ENCODE data around the gene NPAS3. TPM values are rescaled to one million over a fixed set of nuclear protein-coding genes. Genes with fewer than 3 reads are reported as not detected.

NPAS3 gene
- total RNA-seq, 1 donor from 2014 or later = 1.6 TPM

DNA sequence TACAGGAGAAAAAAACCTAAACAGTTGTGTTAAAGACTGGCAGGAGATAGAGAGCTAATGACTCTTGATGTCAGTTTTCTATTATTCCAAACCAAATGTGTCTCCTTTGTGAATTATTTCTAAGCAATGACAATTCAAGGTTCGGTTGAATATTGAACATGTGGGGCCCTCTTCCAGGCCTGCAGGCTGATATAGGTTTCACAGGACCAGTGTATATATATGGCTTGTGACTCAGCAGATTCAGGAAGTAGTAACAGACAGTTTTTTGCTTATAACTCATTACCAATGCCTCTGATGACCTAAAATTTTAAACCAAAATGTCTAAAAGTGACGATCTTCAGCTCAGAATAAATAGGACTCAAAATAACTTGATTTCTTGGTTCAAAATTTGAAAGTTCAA is 33.7 kb upstream of the NPAS3 start:
- Mint-ChIP-seq H3K4me1 (ENCODE audit: unreplicated experiment) (no peaks in the 10 kb centered on the region), H3K4me3 (ENCODE audit: unreplicated experiment) (no peak overlapping the region), H3K36me3 (ENCODE audit: low read depth, unreplicated experiment) (no peaks in the 10 kb centered on the region), H3K27ac (ENCODE audit: unreplicated experiment) (no peak overlapping the region), H3K27me3 (ENCODE audit: unreplicated experiment) (peaks cover 3% of the 10 kb centered on the region), H3K9me3 (ENCODE audit: unreplicated experiment) (no peaks in the 10 kb centered on the region)
- no peak for TF ChIP-seq CTCF (IDR thresholded peaks at IDR 0.05; ENCODE audit: unreplicated experiment)
- DNase-seq (ENCODE audit: low spot score) = no peak

- no peak for TF ChIP-seq CTCF (IDR thresholded peaks at IDR 0.05; ENCODE audit: unreplicated experiment)
- DNase-seq (ENCODE audit: low spot score) = no peak
- Mint-ChIP-seq H3K27me3 (ENCODE audit: unreplicated experiment) (peaks cover 3% of the 10 kb centered on the region), H3K36me3 (ENCODE audit: low read depth, unreplicated experiment) (no peaks in the 10 kb centered on the region), H3K4me3 (ENCODE audit: unreplicated experiment) (no peak overlapping the region), H3K4me1 (ENCODE audit: unreplicated experiment) (no peaks in the 10 kb centered on the region), H3K9me3 (ENCODE audit: unreplicated experiment) (no peaks in the 10 kb centered on the region), H3K27ac (ENCODE audit: unreplicated experiment) (no peak overlapping the region)
These were observed 32.0 kb upstream of the NPAS3 start for GRCh38 chr14:32906672-32907071.

GRCh38 chr14:32908196-32909084 is 30.2 kb upstream of the NPAS3 start:
- peaks cover 3% of the 10 kb centered on the region for H3K27me3 Mint-ChIP-seq (ENCODE audit: unreplicated experiment)
- peaks cover 9% of the 10 kb centered on the region for H3K4me1 Mint-ChIP-seq (ENCODE audit: unreplicated experiment)
- H3K9me3 Mint-ChIP-seq (ENCODE audit: unreplicated experiment) = no peaks in the 10 kb centered on the region
- no peaks in the 10 kb centered on the region for H3K36me3 Mint-ChIP-seq (ENCODE audit: low read depth, unreplicated experiment)
- no peak for DNase-seq (ENCODE audit: low spot score)
- no peak overlapping the region for H3K27ac Mint-ChIP-seq (ENCODE audit: unreplicated experiment)
- no peak overlapping the region for H3K4me3 Mint-ChIP-seq (ENCODE audit: unreplicated experiment)
- TF ChIP-seq CTCF (IDR thresholded peaks at IDR 0.05; ENCODE audit: unreplicated experiment) = no peak

- TF ChIP-seq CTCF (IDR thresholded peaks at IDR 0.05; ENCODE audit: unreplicated experiment) = no peak
- H3K9me3 Mint-ChIP-seq (ENCODE audit: unreplicated experiment) = no peaks in the 10 kb centered on the region
- no peaks in the 10 kb centered on the region for H3K27me3 Mint-ChIP-seq (ENCODE audit: unreplicated experiment)
- no peak overlapping the region for H3K4me3 Mint-ChIP-seq (ENCODE audit: unreplicated experiment)
- no peak for DNase-seq (ENCODE audit: low spot score)
- no peak overlapping the region for H3K27ac Mint-ChIP-seq (ENCODE audit: unreplicated experiment)
- H3K4me1 Mint-ChIP-seq (ENCODE audit: unreplicated experiment) = peaks cover 9% of the 10 kb centered on the region
- H3K36me3 Mint-ChIP-seq (ENCODE audit: low read depth, unreplicated experiment) = no peaks in the 10 kb centered on the region
These were observed 25.0 kb upstream of the NPAS3 start for GRCh38 chr14:32913725-32914124.

DNA sequence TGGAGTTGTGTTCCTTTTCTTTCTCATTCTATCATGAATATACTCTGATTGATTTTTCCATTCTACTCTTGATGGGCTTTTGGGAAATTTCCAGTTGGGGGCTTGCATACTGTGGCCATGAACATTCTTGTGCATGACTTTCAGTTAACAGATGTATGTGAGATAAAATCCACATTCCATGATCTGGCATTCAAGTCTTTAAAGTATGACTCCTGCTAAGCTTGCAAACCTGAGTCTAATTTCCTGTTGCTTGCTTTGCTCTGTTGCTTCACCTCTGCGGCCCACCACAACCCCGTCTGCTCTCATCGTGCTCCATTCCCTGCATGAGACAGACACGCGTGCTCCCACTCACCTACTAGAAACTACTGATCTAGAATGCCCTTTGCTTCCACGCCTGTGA is 24.3 kb upstream of the NPAS3 start:
- Mint-ChIP-seq H3K4me1 (ENCODE audit: unreplicated experiment) (peaks cover 9% of the 10 kb centered on the region), H3K27ac (ENCODE audit: unreplicated experiment) (no peak overlapping the region), H3K4me3 (ENCODE audit: unreplicated experiment) (no peak overlapping the region), H3K9me3 (ENCODE audit: unreplicated experiment) (no peaks in the 10 kb centered on the region), H3K36me3 (ENCODE audit: low read depth, unreplicated experiment) (no peaks in the 10 kb centered on the region), H3K27me3 (ENCODE audit: unreplicated experiment) (no peaks in the 10 kb centered on the region)
- DNase-seq (ENCODE audit: low spot score) = no peak
- TF ChIP-seq CTCF (IDR thresholded peaks at IDR 0.05; ENCODE audit: unreplicated experiment) = no peak
